ENCODE measurements around the gene DLST.

DLST gene

DNA sequence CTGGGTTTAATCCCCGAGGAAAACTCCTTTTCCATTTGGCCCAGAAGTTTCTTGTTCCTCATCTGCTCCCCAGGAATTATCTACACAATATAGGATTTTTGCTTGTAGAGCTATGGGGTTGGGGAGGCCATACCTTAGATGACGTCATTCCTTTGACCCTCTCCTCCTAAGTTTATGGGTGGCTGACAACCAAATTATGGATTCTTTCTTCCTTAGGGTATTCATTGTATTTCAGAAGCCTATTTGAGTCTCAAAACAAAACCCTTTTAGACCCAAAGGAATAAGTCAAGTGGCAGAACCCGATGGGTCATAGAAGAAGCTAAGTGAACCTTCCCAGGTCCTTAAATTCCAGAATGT is 20.0 kb upstream of the DLST start:
- Histone ChIP-seq H3K9me3 (ENCODE audit: control insufficient read depth in 2 of 2, low read length in 2 of 2) (no peaks in the 10 kb centered on the region), H3K27me3 (ENCODE audit: control insufficient read depth in 1 of 2, insufficient read depth in 2 of 2, low read length in 2 of 2) (no peaks in the 10 kb centered on the region), H3K4me3 (ENCODE audit: low read length in 2 of 2) (no peak overlapping the region), H3K36me3 (ENCODE audit: control insufficient read depth in 2 of 2, insufficient read depth in 2 of 2, low read length in 2 of 2) (no peaks in the 10 kb centered on the region), H3K4me1 (ENCODE audit: control insufficient read depth, insufficient read depth, low read length) (peaks cover 3% of the 10 kb centered on the region), H3K27ac (ENCODE audit: low read length) (no peak overlapping the region), H3K9ac (ENCODE audit: low read length in 2 of 2) (no peak overlapping the region)

DNA sequence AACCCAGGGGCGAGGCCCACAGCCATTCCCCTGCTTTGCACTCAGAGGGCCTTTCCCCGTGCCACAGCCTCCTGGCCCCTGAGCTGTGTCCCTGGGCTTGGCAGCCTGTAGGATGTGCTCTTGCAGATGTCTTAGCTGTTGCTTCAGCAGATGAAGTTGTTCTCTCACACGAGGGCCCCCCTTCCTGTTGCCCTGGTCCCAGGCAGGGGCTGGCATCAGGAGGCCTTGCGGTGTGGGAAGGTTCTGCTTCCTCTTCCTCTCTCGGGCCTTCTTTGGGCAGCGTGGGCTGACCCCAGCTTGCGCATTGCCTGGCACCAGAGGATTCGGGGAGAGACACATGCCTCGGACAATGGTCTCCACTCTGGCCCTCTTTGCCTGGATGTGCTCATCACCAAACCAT is 18.4 kb upstream of the DLST start:
- Histone ChIP-seq H3K4me3 (ENCODE audit: low read length in 2 of 2) (no peak overlapping the region), H3K9me3 (ENCODE audit: control insufficient read depth in 2 of 2, low read length in 2 of 2) (no peaks in the 10 kb centered on the region), H3K27me3 (ENCODE audit: control insufficient read depth in 1 of 2, insufficient read depth in 2 of 2, low read length in 2 of 2) (no peaks in the 10 kb centered on the region), H3K9ac (ENCODE audit: low read length in 2 of 2) (no peak overlapping the region), H3K27ac (ENCODE audit: low read length) (no peak overlapping the region), H3K36me3 (ENCODE audit: control insufficient read depth in 2 of 2, insufficient read depth in 2 of 2, low read length in 2 of 2) (no peaks in the 10 kb centered on the region), H3K4me1 (ENCODE audit: control insufficient read depth, insufficient read depth, low read length) (peaks cover 3% of the 10 kb centered on the region)

DNA sequence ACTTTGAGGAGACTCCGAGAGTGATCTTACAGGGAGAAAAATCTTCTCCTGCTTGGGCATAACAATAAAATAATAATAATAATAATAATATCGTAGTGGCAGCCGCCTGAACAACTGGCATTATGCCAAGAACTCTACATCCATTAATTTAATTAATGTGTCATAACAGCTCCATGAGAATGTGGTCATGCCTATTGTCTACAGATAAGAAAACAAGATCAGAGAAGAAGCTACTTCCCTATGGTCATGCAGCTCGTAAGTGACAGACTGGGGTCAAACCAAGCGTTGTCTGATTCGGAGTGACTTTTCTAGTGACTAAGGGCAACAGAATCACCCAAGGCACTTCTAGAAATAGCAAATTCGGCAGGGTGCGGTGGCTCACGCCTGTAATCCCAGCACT is 17.5 kb upstream of the DLST start:
- no peak overlapping the region for H3K4me3 ChIP-seq (ENCODE audit: low read length in 2 of 2)
- H3K9ac ChIP-seq (ENCODE audit: low read length in 2 of 2), result no peak overlapping the region
- H3K9me3 ChIP-seq (ENCODE audit: control insufficient read depth in 2 of 2, low read length in 2 of 2), result no peaks in the 10 kb centered on the region
- no peaks in the 10 kb centered on the region for H3K36me3 ChIP-seq (ENCODE audit: control insufficient read depth in 2 of 2, insufficient read depth in 2 of 2, low read length in 2 of 2)
- H3K27me3 ChIP-seq (ENCODE audit: control insufficient read depth in 1 of 2, insufficient read depth in 2 of 2, low read length in 2 of 2), result no peaks in the 10 kb centered on the region
- H3K27ac ChIP-seq (ENCODE audit: low read length), result no peak overlapping the region
- peaks cover 3% of the 10 kb centered on the region for H3K4me1 ChIP-seq (ENCODE audit: control insufficient read depth, insufficient read depth, low read length)

DNA sequence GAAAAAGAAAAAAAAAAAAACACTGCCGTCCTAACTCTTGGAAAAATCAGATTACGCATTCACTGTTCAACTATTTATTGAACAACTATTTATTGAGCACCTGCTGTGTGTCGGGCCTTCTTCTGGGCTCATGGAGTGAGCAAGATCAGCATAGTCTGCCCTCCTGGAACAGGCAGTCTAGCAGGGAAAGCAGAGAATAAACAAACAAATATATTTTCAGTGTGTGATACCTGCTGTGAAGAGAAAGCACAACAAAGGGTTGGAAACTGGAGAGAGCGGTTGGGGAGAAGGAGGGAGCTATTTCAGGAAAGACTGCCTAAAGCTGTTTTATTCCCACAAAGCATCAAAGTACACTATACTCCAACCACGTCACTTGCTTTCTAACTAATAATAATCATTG is 16.6 kb upstream of the DLST start:
- H3K4me1 ChIP-seq (ENCODE audit: control insufficient read depth, insufficient read depth, low read length), result peaks cover 3% of the 10 kb centered on the region
- H3K9me3 ChIP-seq (ENCODE audit: control insufficient read depth in 2 of 2, low read length in 2 of 2), result no peaks in the 10 kb centered on the region
- no peaks in the 10 kb centered on the region for H3K36me3 ChIP-seq (ENCODE audit: control insufficient read depth in 2 of 2, insufficient read depth in 2 of 2, low read length in 2 of 2)
- H3K9ac ChIP-seq (ENCODE audit: low read length in 2 of 2), result no peak overlapping the region
- no peak overlapping the region for H3K27ac ChIP-seq (ENCODE audit: low read length)
- H3K4me3 ChIP-seq (ENCODE audit: low read length in 2 of 2), result no peak overlapping the region
- H3K27me3 ChIP-seq (ENCODE audit: control insufficient read depth in 1 of 2, insufficient read depth in 2 of 2, low read length in 2 of 2), result no peaks in the 10 kb centered on the region

DNA sequence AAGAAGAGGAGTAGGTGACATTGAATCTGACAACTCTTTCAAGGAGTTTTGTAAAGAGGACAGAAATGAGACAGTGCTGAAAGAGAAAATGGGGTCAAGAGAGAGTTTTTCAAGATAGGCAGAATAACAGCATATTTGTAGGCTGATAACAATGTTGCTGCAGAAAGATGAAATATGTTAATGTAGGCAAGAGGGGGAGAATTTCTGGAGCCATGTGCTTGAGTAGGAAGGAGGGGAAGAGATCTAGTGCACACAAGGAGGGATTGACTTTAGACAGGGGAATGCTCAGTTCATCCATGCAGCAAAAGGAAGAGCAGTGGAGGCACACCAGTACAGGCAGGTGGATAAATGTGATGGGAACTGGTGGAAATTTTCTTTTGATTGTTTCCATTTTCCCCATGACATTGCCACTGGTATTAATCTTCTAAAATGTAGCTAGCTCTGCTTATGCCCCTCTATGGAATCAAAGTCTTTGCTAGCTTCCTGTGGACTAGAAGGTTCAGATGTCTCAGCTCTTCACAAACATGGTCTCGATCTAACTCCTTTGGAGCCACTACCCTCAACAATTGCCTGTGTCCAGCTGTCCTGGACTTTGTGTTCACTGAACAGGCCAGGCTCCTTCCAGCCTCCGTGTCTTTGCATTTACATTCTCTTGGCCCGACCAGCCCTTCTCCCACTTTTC is 14.9 kb upstream of the DLST start:
- no peaks in the 10 kb centered on the region for H3K9me3 ChIP-seq (ENCODE audit: control insufficient read depth in 2 of 2, low read length in 2 of 2)
- H3K4me1 ChIP-seq (ENCODE audit: control insufficient read depth, insufficient read depth, low read length), result no peaks in the 10 kb centered on the region
- H3K27me3 ChIP-seq (ENCODE audit: control insufficient read depth in 1 of 2, insufficient read depth in 2 of 2, low read length in 2 of 2), result no peaks in the 10 kb centered on the region
- no peaks in the 10 kb centered on the region for H3K36me3 ChIP-seq (ENCODE audit: control insufficient read depth in 2 of 2, insufficient read depth in 2 of 2, low read length in 2 of 2)
- no peak overlapping the region for H3K27ac ChIP-seq (ENCODE audit: low read length)
- no peak overlapping the region for H3K4me3 ChIP-seq (ENCODE audit: low read length in 2 of 2)
- no peak overlapping the region for H3K9ac ChIP-seq (ENCODE audit: low read length in 2 of 2)

DNA sequence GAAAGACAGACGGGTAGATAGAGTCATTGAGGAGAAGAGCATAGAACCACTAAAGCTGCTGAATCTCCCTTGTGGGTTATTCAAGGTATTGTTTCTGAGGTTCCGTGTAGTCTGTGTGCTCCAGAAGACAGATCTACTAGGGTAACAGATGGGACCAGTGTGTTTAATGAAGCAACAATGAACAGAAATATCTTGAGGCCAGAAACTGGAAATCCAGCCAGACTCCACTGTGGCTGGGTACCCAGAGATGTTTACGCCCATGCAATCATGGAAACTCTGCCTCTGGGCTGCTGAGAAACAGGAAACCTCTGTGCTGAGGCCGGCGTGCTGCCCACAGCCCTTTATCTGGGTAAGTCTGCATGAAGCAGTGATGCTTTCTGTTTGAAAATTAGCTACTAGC is 14.0 kb upstream of the DLST start:
- Histone ChIP-seq H3K27ac (ENCODE audit: low read length) (no peak overlapping the region), H3K9ac (ENCODE audit: low read length in 2 of 2) (no peak overlapping the region)

DNA sequence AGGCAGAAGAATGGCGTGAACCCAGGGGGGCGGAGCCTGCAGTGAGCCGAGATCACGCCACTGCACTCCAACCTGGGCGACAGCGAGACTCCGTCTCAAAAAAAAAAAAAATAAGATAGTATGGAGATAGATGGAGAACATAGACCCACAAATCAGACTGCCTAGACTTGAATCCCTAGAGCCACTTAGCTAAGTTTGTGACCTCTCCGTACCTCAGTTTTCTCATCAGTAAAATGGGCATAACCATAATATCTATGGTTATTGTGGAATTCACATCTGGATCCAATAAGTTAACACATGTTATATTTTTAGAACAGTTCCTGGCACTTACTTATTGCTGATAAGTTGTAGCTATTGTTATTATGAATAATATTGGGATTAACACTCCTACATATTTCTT is 13.0 kb upstream of the DLST start:
- no peaks in the 10 kb centered on the region for H3K4me1 ChIP-seq (ENCODE audit: control insufficient read depth, insufficient read depth, low read length)
- H3K36me3 ChIP-seq (ENCODE audit: control insufficient read depth in 2 of 2, insufficient read depth in 2 of 2, low read length in 2 of 2), result no peaks in the 10 kb centered on the region
- no peak overlapping the region for H3K27ac ChIP-seq (ENCODE audit: low read length)
- no peak overlapping the region for H3K9ac ChIP-seq (ENCODE audit: low read length in 2 of 2)
- H3K4me3 ChIP-seq (ENCODE audit: low read length in 2 of 2), result no peak overlapping the region
- no peaks in the 10 kb centered on the region for H3K9me3 ChIP-seq (ENCODE audit: control insufficient read depth in 2 of 2, low read length in 2 of 2)
- no peaks in the 10 kb centered on the region for H3K27me3 ChIP-seq (ENCODE audit: control insufficient read depth in 1 of 2, insufficient read depth in 2 of 2, low read length in 2 of 2)

More for the DNA sequence above, 14.0 kb upstream of the DLST start:
- no peaks in the 10 kb centered on the region for H3K27me3 ChIP-seq (ENCODE audit: control insufficient read depth in 1 of 2, insufficient read depth in 2 of 2, low read length in 2 of 2)
- no peak overlapping the region for H3K4me3 ChIP-seq (ENCODE audit: low read length in 2 of 2)
- no peaks in the 10 kb centered on the region for H3K9me3 ChIP-seq (ENCODE audit: control insufficient read depth in 2 of 2, low read length in 2 of 2)
- H3K4me1 ChIP-seq (ENCODE audit: control insufficient read depth, insufficient read depth, low read length), result no peaks in the 10 kb centered on the region
- H3K36me3 ChIP-seq (ENCODE audit: control insufficient read depth in 2 of 2, insufficient read depth in 2 of 2, low read length in 2 of 2), result no peaks in the 10 kb centered on the region

DNA sequence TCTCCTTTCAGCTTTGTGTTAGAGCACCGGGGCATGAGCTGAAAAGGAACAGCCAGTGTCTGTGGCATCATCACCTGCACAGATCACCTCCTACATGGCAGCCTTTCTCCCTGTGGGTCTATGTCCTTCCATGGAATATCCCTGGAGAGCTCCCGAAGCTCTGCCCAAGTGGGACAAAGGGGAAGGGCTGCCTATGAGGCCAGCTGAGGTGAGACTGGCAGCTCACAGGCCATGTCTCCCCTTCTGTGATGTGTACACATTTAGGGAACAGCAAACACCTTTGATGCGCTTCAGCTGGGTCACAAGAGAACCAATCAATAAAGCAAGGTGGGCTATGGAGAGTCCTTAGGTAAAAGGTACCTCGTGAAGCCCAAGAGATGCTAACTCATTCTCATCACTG is 9.9 kb upstream of the DLST start:
- H3K4me3 ChIP-seq (ENCODE audit: low read length in 2 of 2), result no peak overlapping the region
- H3K9ac ChIP-seq (ENCODE audit: low read length in 2 of 2), result no peak overlapping the region
- no peaks in the 10 kb centered on the region for H3K9me3 ChIP-seq (ENCODE audit: control insufficient read depth in 2 of 2, low read length in 2 of 2)
- H3K36me3 ChIP-seq (ENCODE audit: control insufficient read depth in 2 of 2, insufficient read depth in 2 of 2, low read length in 2 of 2), result no peaks in the 10 kb centered on the region
- no peak overlapping the region for H3K27ac ChIP-seq (ENCODE audit: low read length)
- H3K4me1 ChIP-seq (ENCODE audit: control insufficient read depth, insufficient read depth, low read length), result no peaks in the 10 kb centered on the region
- no peaks in the 10 kb centered on the region for H3K27me3 ChIP-seq (ENCODE audit: control insufficient read depth in 1 of 2, insufficient read depth in 2 of 2, low read length in 2 of 2)

DNA sequence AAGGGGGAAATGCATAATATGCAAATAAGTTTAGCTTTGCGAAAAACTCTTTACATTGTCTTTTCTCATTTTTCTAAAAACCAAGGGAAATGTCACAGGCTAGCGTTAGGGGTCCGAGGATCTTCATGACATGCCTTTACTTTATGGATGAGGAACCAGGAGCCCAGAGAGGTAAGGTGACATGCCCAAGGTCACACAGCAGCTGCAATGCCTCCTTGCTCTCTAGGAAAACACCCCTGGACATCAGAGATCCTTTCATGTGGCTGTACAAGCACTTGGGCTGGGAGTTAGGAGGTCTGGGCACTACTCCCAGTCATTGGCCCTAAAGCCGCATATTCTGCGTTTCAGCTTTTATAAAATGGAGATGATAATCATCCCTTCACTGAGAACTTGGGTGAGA is 6.5 kb upstream of the DLST start:
- Histone ChIP-seq H3K4me3 (ENCODE audit: low read length in 2 of 2) (no peak overlapping the region), H3K36me3 (ENCODE audit: control insufficient read depth in 2 of 2, insufficient read depth in 2 of 2, low read length in 2 of 2) (no peaks in the 10 kb centered on the region), H3K9me3 (ENCODE audit: control insufficient read depth in 2 of 2, low read length in 2 of 2) (no peaks in the 10 kb centered on the region), H3K27ac (ENCODE audit: low read length) (no peak overlapping the region), H3K4me1 (ENCODE audit: control insufficient read depth, insufficient read depth, low read length) (no peaks in the 10 kb centered on the region), H3K9ac (ENCODE audit: low read length in 2 of 2) (no peak overlapping the region), H3K27me3 (ENCODE audit: control insufficient read depth in 1 of 2, insufficient read depth in 2 of 2, low read length in 2 of 2) (no peaks in the 10 kb centered on the region)

DNA sequence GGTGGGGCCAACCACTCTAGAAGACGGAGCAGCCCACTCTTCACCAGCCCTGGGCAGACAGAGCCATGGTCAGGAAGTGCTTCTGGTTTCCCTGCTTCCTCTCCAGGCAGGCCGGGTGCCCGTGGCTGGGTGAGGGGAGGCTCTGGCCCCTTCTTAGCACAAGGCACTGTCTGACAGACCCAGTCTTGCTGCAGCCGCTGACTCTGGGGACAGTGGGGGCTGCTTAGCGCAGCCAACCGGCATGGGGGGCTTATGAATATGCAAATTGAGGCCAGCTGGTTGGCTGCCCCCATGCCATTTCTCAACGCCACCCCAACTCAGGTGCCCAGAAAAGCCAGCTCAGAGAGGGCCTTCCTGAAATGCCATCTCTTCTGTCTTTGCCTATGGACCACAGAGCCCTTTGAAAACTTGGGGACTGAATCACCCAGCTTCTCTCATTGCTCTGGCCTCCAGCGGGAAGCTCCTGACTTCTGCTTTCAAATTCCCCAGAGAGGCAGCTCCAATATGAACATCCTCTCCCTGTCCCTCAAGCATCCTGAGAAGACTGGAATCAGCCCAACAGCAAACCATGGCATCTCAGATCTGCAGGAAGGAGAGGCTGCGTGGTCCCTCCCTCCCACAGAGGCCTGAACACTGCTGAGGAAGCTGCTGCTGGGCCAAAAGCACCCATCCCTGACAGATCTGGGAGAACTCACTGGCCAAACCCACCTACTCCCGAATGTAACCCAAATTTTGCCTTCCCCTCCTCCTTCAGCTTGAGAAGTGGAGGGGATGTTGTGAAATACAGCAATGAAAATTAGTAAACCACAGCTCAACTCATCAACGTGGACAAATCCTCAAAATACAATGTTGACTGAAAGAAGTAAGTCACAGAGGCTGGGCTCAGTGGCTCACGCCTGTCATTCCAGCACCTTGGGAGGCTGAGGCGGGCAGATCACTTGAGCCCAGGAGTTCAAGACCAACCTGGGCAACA is 5.5 kb upstream of the DLST start, which contains the start of gene PROX2:
TSS of gene PROX2 (minus strand) at position 205 of the 973 bp plus-strand sequence. CDS start 12,311 bp downstream, outside the sequence.
- H3K9me3 ChIP-seq (ENCODE audit: control insufficient read depth in 2 of 2, low read length in 2 of 2), result no peaks in the 10 kb centered on the region
- peaks cover 4% of the 10 kb centered on the region for H3K4me1 ChIP-seq (ENCODE audit: control insufficient read depth, insufficient read depth, low read length)
- no peak within 1 kb of the TSS for H3K4me3 ChIP-seq (ENCODE audit: low read length in 2 of 2)
- no peaks in the 10 kb centered on the region for H3K36me3 ChIP-seq (ENCODE audit: control insufficient read depth in 2 of 2, insufficient read depth in 2 of 2, low read length in 2 of 2)
- no peak within 1 kb of the TSS for H3K9ac ChIP-seq (ENCODE audit: low read length in 2 of 2)
- H3K27me3 ChIP-seq (ENCODE audit: control insufficient read depth in 1 of 2, insufficient read depth in 2 of 2, low read length in 2 of 2), result no peaks in the 10 kb centered on the region
- H3K27ac ChIP-seq (ENCODE audit: low read length), result no peak within 1 kb of the TSS

Measured in stomach smooth muscle (tissue), 2 donors.